Stimulated activated CD4-positive, alpha-beta T cell treated with anti-CD3 and anti-CD28 coated beads, TNF-alpha, amount 100 ng/mL, for 4 hours (primary cell): ENCODE results near the gene GNG7.
"Not testable (repeated sequence)": the region's sequence is repeated elsewhere in the genome, so short reads cannot be mapped to it uniquely, and the experiment has no call there.

ENCODE experiments used
- DNase-seq, 3 experiments: peaks; one replicate each; pipeline ENCODE4 v3.0.0-alpha.2; 2020; ENCODE audit warnings: low read depth in 3 of 3

GNG7 gene

DNA sequence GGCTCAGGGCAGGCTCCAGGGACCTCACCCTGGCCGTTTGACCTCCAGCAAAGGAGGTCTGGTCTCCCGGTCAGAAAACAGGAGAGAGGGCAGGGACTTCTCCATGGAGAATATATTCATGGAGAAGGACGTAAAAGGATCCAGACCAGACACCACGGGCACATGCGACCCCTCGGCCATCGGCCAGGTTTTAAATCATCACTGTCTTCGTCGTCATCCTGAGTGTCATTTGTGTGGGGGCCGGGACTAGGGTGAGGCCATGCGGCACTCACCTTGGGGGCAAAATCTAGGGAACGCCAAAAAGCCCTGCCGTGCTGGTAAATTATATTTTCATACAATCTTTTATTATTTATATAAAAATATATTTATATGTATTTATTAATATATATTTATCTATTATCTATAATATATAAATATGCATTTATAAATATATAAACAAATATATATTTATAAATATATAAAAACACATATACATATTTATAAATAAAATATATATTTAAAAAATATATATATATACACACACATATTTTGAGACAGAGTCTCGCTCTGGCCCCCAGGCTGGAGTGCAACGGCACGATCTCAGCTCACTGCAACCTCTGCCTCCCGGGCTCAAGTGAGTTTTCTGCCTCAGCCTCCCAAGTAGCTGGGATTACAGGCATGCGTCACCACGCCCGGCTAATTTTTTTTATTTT lies 151.2 kb downstream of the GNG7 start:
- no peak for DNase-seq

DNA sequence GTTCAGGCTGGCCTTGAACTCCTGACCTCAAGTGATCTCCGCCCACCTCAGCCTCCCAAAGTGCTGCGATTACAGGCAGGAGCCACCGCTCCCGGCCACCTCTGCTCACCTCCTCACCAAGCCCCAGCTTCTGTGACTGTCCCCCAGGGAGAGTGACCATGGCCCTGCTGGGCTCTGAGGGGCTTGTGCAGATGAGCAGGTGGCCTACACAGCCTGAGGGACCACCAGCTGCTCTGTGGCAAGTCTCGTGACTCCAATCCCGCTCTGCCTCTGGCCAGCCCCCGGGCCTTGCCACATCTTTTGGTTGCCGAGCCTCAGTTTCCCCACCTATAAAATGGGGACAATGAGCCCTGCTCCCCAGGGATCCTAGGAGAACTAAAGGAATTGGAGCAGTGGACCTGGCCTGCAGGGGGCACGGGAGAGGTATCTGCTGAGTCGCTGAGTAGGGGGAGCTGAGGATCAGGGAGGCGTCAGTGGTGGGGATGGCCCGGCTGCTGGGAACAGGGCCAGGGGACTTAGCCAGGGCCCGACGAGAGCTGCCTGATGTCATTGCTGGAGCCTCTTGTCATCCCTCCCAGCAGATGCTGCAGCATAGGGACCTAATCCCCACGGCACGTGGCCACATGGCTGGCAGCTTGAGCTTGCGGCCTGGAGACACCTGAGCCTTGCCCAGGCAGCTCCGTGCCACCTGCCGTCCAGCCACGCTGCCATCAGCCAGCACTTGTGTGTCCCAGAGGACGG lies 151.9 kb downstream of the GNG7 start:
- DNase-seq: no peak

DNA sequence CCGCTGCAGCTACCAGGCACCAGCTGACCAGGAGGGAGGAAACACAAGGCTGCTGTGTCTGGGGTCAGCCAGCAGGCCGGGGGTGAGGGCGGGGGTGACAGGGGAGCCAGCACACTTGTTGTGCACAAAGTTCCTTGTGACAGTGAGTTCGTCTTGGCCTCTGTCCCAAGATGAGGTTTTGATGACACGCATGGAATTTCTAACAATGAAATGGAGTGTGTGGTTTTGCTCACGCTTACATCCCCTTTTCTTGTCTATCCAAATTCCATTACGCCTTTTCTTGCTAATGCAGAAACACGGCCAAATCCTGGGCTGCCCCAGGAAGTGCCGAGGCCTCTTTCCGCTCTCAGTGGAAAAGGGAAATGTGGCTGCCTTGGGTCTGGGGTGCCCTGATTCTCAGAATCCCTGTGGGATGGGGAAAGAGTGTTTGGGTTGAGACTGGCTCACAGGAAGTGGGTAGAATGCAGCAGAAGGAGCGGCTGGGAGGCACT lies 152.7 kb downstream of the GNG7 start:
- no peak for DNase-seq

DNA sequence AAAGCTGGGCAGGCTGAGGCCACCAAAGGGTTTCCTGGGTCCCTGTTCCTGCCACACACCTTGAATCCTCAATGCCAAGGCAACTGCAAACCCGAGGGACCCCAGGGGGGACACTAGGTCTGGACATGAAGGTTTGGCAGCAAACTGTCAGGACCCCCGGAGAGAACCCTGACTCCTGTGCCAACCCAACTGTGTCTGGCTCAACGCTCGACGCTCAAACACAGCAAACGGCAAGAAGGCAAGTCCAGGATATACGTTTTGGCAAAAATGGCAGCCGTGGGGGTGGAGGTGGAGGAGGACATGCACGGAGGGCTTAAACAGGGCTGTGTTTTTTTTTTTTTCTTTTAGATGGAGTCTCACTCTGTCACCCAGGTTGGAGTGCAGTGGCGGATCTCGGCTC lies 153.5 kb downstream of the GNG7 start:
- no peak for DNase-seq

DNA sequence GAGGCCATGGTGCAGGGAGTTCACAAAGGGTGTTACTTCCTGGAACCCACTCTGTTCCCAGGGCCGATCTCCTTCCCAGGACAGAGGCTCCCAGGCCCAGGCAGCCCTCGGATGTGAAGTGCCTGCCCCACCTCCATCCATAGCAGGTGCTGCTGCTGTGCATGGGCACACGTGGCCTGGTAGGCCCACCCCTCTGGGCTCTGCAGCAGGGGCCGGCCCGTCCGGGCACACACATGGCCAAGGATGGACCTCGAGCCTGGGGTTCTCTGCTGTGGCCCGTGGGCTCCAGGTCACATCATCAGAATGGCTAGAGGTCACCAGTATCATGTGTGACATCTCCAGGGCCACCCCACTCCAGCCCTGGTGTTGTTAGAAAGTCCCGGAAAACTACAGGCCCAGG lies 154.8 kb downstream of the GNG7 start:
- DNase-seq: no peak

DNA sequence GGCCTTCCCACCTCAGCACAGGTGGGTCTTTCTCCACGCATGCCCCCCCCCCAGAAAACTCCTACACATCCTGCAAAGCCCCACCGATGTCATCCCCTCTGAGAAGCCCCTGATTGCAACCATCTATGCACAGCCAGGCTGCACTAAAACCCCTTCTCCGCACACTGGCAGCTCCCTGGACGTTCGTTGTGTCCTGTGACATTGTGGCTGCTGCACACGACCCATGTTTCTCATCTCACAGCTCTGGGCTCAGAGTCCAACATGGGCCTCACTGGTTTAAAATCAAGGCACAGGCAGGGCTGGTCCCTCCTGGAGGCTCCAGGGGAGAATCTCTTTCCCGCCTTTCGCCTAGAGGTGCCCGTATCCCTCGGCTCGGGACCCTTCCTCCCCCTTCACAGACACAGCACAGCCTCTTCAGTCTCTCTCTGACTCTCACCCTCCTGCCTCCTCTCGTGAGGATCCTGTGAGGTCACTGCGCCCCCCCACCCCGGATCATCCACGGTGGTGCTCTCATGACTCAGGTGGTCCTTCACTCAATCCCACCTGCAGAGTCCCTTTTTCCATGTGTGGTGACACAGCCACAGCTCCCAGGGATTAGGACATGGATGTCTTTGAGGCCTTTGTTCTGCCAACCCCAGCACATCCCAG lies 155.3 kb downstream of the GNG7 start:
- DNase-seq: no peak

DNA sequence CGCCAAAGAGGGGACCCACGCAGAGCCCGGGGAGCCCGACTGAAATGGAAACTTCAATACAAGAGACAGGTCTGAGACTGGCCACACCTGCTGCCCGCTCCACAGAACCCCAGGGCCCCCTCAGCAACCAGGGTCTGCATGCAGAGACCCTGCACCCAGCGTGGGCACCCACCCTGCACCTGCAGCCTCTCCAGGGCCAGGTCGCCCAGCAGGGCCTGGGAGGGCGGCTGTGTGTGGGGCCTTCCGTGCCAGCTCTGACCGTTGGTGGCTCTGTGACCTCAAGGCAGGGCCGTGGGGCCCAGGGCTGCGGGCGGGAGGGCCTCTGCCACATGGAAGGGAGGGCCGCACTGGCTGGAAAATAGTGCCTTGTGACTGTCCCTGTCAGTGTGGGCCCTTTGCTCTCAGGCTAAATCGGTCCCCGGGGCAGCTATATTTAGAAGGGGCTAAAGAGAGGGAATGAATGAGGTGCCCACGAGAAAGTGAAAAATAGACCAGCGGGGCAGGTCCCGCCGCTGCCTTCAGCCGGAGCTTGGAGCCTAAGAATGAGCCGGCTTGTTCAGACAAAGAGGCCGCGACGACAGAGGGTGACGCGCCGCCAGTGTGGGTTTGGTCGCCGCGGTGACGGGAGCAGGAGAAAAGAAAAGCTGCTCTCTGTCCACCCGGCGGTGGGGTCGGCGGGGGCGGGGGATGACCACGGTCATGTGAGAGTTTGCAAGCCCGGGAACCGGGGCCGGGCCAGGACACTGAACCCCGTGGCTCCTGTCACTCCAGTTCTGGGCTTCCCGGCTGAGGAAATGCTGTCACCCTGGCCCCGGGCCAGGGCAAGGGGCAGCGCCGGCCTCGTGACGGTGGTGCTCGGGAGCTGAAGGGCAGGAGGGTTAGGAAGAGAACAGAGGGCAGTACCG lies 156.1 kb downstream of the GNG7 start:
- no peak for DNase-seq

DNA sequence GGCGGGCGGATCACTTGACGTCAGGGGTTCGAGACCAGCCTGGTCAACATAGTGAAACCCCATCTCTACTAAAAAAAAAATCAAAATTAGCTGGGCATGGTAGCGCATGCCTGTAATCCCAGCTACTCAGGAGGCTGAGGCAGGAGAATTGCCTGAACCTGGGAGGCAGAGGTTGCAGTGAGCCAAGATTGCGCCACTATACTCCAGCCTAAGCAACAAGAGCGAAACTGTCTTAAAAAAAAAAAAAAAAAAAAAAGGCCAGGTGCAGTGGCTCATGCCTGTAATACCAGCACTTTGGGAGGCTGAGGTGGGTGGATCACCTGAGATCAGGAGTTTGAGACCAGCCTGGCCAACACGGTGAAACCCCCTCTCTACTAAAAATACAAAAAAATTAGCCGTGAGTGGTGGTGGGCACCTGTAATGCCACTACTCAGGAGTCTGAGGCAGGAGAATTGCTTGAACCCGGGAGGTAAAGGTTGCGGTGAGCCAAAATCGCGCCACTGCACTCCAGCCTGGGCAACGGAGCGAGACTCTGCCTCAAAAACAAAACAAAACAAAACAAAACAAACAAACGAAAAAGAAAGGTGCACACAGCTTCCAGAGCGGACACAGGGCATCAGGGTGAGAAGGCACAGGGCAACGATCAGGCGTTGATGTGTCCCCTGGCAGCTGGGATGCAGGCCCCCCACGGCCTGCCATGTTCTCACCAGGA lies 156.9 kb downstream of the GNG7 start:
- not testable (repeated sequence) for DNase-seq

DNA sequence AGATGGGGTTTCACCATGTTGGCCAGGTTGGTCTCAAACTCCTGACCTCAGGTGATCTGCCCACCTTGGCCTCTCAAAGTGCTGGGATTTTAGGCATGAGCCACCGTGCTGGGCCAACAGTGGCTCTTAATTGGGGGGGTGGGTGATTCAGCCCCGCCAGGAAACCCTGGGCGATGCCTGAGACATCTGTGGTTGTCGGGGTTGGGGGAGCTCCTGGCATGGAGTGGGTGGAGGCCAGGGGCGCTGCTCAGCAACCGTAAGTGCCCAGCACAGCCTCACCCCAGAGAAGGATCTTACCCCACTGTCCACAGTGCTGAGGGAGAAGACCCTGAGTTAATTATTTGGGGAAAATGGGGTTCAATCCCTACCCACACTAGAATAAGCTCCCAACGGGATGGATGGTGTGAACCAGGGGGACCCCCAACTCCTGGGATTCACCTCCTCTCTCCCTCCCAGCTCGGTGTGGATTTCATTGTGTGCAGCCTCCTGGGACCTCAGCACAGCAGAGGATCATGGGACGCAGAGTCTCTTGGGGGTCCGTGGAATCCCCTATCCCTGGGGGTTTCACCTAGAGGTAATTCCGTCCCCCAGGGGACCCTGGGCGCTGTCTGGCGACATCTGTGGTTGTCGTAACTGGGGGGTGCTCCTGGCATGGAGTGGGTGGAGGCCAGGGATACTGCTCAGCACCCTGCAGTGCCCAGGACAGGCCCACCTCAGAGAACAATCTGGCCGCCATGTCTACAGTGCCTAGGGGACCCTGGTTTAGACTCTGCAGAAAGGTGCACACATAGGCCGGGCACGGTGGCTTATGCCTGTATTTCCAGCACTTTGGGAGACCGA lies 157.7 kb downstream of the GNG7 start:
- no peak for DNase-seq

DNA sequence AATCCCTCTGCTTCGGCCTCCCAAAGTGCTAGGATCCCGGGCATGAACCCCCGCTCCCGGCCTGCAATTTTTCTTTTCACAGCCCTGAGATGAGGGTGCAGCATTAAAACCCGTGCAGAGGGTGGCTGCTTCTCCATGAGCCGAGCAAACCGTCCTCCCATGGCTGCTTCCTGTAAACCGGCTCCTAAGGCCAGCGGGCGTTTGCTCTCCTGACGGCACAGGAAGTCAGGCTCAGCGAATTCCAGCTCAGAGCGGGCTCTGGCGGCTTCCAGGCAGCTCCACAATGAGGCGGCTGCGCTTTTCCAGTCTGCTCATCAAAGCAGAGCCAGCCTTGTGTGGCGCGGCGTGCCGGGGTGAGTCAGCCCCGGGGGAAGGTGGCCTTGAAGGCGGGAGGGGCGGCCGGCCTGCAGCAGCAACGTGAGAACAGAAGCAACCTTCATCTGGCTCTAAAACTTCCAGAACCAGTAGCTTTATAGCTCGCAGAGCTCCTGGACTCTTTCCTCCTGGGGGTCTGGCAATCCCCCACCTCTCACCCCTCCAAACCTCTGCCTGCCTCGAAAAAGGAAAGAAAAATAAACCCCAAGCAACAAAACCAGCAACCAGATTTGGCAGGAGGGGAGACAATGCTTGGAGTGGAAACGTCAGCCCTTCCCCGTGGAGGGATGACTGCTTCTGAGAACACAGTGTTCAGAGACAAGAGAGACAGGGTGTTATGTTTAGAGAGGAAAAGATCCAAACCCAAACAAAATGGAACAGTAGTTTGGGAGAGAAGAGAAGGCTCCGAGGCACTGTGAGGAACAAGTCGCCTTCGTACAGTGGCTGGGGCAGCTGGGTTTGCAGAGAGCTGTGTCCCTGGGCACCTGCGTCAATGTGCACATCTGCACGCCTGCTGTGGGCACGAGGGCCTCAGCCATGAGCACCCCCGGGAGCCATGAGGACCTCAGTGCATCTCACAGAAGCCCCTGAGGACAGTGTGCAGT lies 158.7 kb downstream of the GNG7 start:
- DNase-seq: peak; percentile 43 to 62 (median 52)

DNA sequence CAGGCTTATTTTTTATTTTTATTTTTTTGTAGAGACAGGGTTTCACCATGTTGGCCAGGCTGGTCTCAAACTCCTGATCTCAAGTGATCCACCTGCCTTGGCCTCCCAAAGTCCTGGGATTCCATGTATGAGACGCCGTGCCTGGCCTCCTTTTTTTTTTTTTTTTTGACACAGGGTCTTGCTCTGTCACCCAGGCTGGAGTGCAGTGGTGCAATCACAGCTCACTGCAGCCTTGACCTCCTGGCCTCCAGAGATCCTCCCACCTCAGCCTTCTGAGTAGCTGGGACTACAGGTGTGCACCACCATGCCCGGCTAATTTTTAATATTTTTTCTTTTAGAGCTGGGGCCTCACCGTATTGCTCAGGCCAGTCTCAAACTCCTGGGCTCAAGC lies 159.4 kb downstream of the GNG7 start:
- not testable (repeated sequence) for DNase-seq

DNA sequence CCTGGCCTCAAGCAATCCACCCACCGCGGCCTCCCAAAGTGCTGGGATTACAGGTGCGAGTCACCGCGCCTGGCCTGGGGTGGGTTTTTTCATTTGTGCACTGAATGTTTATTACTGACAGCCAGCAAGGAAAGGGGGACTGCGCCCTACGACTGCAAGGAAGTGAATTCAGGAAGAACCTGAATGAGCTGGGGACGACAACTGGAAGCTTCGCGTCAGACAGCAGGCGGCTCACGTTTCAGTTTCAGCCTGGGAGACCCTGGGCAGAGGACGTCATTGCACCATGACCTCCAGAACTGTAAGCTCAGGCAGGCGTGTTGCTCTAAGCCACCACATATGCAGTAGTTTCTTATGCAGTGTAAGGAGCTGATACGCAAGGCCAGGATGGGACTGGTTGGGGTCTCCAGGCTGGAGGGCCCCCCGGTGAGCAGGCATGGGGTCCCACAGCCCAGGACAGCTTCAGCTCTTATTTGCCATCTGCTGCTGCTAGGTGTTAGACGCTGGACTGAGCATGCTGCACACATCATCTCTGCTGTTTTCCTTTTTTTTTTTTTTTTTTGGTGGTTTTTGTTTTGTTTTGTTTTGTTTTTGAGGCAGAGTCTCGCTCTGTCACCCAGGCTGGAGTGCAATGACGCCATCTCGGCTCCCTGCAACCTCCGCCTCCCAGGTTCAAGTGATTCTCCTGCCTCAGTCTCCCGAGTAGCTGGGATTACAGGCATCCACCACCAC lies 160.0 kb downstream of the GNG7 start:
- no peak for DNase-seq

DNA sequence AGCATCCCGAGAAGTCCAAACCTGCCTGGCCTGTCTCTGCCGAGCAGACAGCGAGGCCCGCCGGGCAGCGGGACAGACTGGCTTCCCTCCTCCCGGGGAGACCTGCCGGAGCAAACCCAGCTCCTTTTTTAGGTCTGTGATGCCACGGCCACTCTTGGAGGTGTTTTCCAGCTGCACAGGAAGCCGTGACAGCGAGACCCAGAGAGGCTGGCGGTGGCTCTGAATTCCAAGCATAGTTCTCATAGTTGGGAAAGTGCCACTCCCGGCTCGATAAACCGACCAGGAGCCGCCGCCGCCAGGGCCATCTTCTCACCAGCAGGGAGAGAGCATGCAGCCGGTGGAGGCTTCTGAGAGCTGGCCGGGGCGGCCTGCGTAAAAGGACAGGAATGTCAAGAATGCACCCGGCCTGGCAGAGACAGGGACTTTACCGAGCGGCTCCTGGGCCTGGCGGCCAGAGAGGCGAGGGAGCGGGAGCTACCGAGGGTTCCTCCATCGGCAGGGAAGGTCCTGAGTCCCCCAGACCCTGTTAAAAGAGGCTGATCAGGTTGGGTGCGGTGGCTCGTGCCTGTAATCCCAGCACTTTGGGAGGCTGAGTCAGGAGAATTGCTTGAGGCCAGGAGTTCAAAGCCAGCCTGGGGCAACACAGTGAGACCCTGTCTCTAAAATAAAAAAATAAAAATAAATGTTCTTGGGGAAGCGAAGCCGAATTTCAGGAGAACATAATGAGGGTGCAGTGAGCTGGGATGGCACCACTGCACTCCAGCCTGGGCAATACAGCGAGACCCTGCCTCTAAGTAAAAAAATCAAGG lies 161.6 kb downstream of the GNG7 start:
- DNase-seq: no peak

DNA sequence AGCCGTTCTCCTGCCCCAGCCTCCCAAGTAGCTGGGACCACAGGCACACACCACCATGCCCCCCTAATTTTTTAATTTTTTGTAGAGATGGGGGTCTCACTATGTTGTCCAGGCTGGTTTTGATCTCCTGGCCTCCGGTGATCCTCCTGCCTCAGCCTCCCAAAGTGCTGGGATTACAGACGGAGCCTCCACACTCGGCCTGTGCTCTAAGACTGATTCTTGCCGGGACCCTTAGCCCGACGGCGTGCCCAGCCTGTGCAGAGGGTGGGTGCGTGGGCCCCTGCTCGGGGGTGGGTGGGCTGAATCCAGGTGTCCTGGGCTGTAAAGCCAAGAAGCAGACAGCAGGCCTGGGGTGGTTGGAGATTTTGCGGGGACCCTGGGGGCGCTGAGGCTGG lies 162.2 kb downstream of the GNG7 start:
- DNase-seq: no peak

DNA sequence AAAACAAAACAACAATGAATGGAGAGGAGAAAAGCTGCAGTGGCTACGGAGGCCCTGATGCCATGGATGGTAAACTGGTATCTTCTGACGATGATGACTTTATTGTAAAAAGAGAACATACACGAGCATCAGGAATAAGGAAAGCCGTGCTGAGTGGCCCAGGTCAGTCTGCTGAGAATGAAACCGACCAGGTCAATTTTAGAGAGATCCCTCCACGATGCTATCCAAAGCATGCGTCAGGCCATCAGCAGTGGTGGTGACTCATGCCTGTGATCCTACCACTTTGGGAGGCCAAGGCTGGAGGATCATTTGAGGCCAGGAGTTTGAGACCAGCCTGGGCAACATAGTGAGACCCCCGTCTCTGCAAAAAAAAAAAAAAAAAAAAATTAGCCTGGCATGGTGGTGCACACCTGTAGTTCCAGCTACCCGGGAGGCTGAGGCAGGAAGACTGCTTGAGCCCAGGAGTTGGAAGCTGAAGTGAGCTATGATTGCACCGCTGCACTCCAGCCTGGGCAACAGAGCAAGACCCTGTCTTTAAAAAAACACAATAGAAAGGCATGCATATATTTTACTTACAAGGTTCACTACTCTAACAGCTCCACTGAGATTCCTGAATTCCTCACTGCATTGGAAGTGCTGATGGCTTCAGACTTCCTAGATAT lies 164.3 kb downstream of the GNG7 start:
- no peak for DNase-seq

DNA sequence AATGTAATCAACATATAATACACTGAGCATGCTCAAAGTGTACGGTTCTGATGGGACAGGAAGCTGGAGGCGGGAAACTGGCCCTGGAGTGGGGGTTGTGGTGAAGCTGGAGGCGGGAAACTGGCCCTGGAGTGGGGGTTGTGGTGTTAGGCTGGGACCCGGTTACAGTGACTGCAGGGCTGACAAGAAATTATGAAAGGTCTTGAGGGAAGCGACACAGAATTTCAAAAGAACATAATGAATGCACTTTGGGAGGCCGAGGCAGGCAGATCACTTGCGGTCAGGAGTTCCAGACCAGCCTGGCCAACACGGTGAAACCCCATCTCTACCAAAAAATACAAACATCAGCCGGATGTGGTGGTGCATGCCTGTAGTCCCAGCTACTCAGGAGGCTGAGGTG lies 164.9 kb downstream of the GNG7 start:
- DNase-seq: not testable (repeated sequence)

DNA sequence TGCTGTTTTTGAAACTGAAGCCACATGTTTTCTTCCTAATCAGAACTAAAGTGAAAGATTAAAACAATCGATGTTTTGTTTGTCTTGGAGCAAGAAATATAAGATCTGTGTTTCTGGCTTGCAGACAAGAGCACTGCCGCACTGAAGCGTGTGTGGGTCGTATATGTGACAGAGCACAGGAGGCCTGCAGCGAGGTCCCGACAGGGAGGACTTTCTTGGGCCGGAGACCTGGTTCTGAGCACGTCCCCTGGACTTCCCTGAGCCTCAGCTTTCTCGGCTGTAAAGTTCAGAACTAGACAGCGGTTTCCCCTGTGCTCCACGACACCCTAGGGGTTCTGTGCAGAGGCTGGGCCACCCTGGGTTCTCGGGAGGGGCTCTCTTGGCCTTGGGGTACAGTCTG lies 166.0 kb downstream of the GNG7 start:
- DNase-seq: no peak
